A673 (cell line): ENCODE data around the gene PI4K2B.

ENCODE experiments used
- EZH2 ChIP-seq: fragments of 200-600 bp; sonication (generic); IDR thresholded peaks from 2 replicates; pipeline ENCODE4 v1.6.1; 2017; ENCODE audit warnings: borderline replicate concordance, low read depth, mild to moderate bottlenecking, mixed read lengths, antibody characterized with exemption, low read length; ENCODE audit not compliant: poor library complexity, severe bottlenecking
- TF ChIP-seq, protein P1 (sequence below): fragments of 300-800, 200-600 bp; sonication (generic); conservative IDR thresholded peaks from 2 replicates; pipeline ENCODE4 v1.5.1; 2017; ENCODE audit warnings: low read depth, mild to moderate bottlenecking, antibody characterized with exemption, low read length, moderate library complexity, mixed read lengths

- TF ChIP-seq, protein P1, sequence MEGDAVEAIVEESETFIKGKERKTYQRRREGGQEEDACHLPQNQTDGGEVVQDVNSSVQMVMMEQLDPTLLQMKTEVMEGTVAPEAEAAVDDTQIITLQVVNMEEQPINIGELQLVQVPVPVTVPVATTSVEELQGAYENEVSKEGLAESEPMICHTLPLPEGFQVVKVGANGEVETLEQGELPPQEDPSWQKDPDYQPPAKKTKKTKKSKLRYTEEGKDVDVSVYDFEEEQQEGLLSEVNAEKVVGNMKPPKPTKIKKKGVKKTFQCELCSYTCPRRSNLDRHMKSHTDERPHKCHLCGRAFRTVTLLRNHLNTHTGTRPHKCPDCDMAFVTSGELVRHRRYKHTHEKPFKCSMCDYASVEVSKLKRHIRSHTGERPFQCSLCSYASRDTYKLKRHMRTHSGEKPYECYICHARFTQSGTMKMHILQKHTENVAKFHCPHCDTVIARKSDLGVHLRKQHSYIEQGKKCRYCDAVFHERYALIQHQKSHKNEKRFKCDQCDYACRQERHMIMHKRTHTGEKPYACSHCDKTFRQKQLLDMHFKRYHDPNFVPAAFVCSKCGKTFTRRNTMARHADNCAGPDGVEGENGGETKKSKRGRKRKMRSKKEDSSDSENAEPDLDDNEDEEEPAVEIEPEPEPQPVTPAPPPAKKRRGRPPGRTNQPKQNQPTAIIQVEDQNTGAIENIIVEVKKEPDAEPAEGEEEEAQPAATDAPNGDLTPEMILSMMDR, result no peak
- TF ChIP-seq EZH2, result no peak
These were observed 87.9 kb downstream of the PI4K2B start for GRCh38 chr4:25321703-25322102.
